ENCODE data around the gene SNAPIN. TPM values are rescaled to one million over a fixed set of nuclear protein-coding genes. Genes with fewer than 3 reads are reported as not detected.

Gene SNAPIN
- total RNA-seq, 1 experiment from 2014 or later, result 34.1 TPM

DNA sequence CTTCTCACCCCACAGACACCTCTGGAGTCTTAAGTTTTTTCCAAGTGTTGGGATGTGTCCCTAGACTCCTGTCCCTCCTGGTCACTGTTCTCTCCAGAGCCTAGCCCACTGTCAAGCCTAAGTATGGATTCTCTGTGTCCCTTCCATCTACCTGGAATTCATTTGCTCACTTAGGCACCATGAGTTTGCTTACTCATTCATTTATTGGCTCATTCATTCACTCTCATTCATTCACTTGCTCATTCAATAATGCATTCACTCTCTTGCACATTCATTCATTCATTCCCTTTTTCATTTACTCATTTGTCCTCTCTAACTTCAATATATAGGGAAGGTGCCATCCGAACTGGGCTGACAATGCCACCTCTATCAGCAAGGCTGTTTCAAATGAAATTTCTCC, 47.1 kb upstream of the SNAPIN start:
- ChIA-PET POLR2A (interaction anchor here (0.5 to 1.4 kb wide), 3 partner anchors 17 to 172 kb away, joined by 3 to 4 read pairs (median 3); no protein-coding TSS in a partner anchor), CTCF (interaction anchor here (0.9 to 1.1 kb wide), 2 partner anchors 16 to 323 kb away, joined by 3 to 5 read pairs; partner anchors contain the start of gene S100A13)
- Mint-ChIP-seq H3K4me3 (ENCODE audit: unreplicated experiment) (peak overlapping the region; percentile 74), H3K9me3 (ENCODE audit: unreplicated experiment) (no peaks in the 10 kb centered on the region), H3K36me3 (ENCODE audit: insufficient read depth, unreplicated experiment) (peaks cover 80% of the 10 kb centered on the region), H3K27me3 (ENCODE audit: insufficient read depth, unreplicated experiment) (no peaks in the 10 kb centered on the region), H3K4me1 (ENCODE audit: low read depth, unreplicated experiment) (peaks cover 49% of the 10 kb centered on the region), H3K27ac (ENCODE audit: unreplicated experiment) (peak overlapping the region; percentile 56)
- Histone ChIP-seq H3K27me3 (replicated peaks; ENCODE audit: control insufficient read depth, insufficient read depth, low read length) (no peaks in the 10 kb centered on the region), H3K9me3 (no peaks in the 10 kb centered on the region), H3K36me3 (ENCODE audit: control insufficient read depth, insufficient read depth, low read length) (peaks cover 8% of the 10 kb centered on the region), H3K4me3 (ENCODE audit: low read depth, low read length) (peak overlapping the region; percentile 73), H3K4me1 (peaks cover 59% of the 10 kb centered on the region)
- no TSS peak for BruUV-seq (replicated peaks)
- TF ChIP-seq CTCF (IDR thresholded peaks at IDR 0.05; ENCODE audit: insufficient read depth in 1 of 2, low read depth in 1 of 2, low read length in 1 of 2, severe bottlenecking in 1 of 2, unreplicated experiment in 1 of 2), result no peak
- no peak for DNase-seq
- intact Hi-C loops (cut with micrococcal nuclease; ENCODE audit: unreplicated experiment), result no loop called here

- no peak for DNase-seq
- TF ChIP-seq CTCF (IDR thresholded peaks at IDR 0.05; ENCODE audit: insufficient read depth in 1 of 2, low read depth in 1 of 2, low read length in 1 of 2, severe bottlenecking in 1 of 2, unreplicated experiment in 1 of 2), result no peak
- no peaks in the 10 kb centered on the region for H3K27me3 Mint-ChIP-seq (ENCODE audit: insufficient read depth, unreplicated experiment)
- peaks cover 80% of the 10 kb centered on the region for H3K36me3 Mint-ChIP-seq (ENCODE audit: insufficient read depth, unreplicated experiment)
- peak overlapping the region; percentile 74 for H3K4me3 Mint-ChIP-seq (ENCODE audit: unreplicated experiment)
- intact Hi-C loops (cut with micrococcal nuclease; ENCODE audit: unreplicated experiment), result loop anchor here (1.0 to 2.0 kb wide), 3 partner anchors 13 to 97 kb away; partner anchors contain the start of gene S100A13
- peaks cover 57% of the 10 kb centered on the region for H3K4me1 Mint-ChIP-seq (ENCODE audit: low read depth, unreplicated experiment)
- H3K36me3 ChIP-seq (ENCODE audit: control insufficient read depth, insufficient read depth, low read length), result peaks cover 6% of the 10 kb centered on the region
- H3K4me1 ChIP-seq, result peaks cover 62% of the 10 kb centered on the region
- ChIA-PET CTCF (interaction anchor here (0.5 to 3.6 kb wide), 14 partner anchors 15 to 324 kb away, joined by 3 to 41 read pairs (median 4); partner anchors contain the start of genes CHTOP and S100A13), POLR2A (interaction anchor here (0.5 to 3.4 kb wide), 15 partner anchors 8 to 98 kb away, joined by 3 to 40 read pairs (median 4); partner anchors contain the start of genes CHTOP and S100A13)
- H3K27ac Mint-ChIP-seq (ENCODE audit: unreplicated experiment), result peak overlapping the region; percentile 56
- BruUV-seq (replicated peaks), result no TSS peak
- no peaks in the 10 kb centered on the region for H3K9me3 ChIP-seq
- H3K27me3 ChIP-seq (replicated peaks; ENCODE audit: control insufficient read depth, insufficient read depth, low read length), result no peaks in the 10 kb centered on the region
- H3K4me3 ChIP-seq (ENCODE audit: low read depth, low read length), result peak overlapping the region; percentile 73
- no peaks in the 10 kb centered on the region for H3K9me3 Mint-ChIP-seq (ENCODE audit: unreplicated experiment)
Observed at GRCh38 chr1:153612111-153612754, 46.3 kb upstream of the SNAPIN start.

GRCh38 chr1:153612755-153613331, 45.7 kb upstream of the SNAPIN start, which contains the start of gene S100A16:
TSS of gene S100A16 (minus strand) at chr1:153613137. CDS start at chr1:153608151, 4,986 bp downstream.
- POLR2A ChIA-PET, result interaction anchor here (0.5 to 3.4 kb wide), 14 partner anchors 8 to 97 kb away, joined by 3 to 40 read pairs (median 4); partner anchors contain the start of genes CHTOP and S100A13
- Histone ChIP-seq H3K27me3 (replicated peaks; ENCODE audit: control insufficient read depth, insufficient read depth, low read length) (no peaks in the 10 kb centered on the region), H3K36me3 (ENCODE audit: control insufficient read depth, insufficient read depth, low read length) (peaks cover 4% of the 10 kb centered on the region; the same call in 1 of the 2 replicates), H3K9me3 (no peaks in the 10 kb centered on the region), H3K4me1 (peaks cover 62% of the 10 kb centered on the region), H3K4me3 (ENCODE audit: low read depth, low read length) (peak within 1 kb of the TSS; percentile 73)
- peak within 1 kb of the TSS; percentile 74 for H3K4me3 Mint-ChIP-seq (ENCODE audit: unreplicated experiment)
- no peak for TF ChIP-seq CTCF (IDR thresholded peaks at IDR 0.05; ENCODE audit: insufficient read depth in 1 of 2, low read depth in 1 of 2, low read length in 1 of 2, severe bottlenecking in 1 of 2, unreplicated experiment in 1 of 2)
- peak; percentile 87 to 88 for DNase-seq
- intact Hi-C loops (cut with micrococcal nuclease; ENCODE audit: unreplicated experiment), result loop anchor here (1.0 to 2.0 kb wide), 3 partner anchors 14 to 98 kb away; partner anchors contain the start of gene S100A13
- H3K9me3 Mint-ChIP-seq (ENCODE audit: unreplicated experiment), result no peaks in the 10 kb centered on the region
- H3K4me1 Mint-ChIP-seq (ENCODE audit: low read depth, unreplicated experiment), result peaks cover 62% of the 10 kb centered on the region
- no TSS peak for BruUV-seq (replicated peaks)
- H3K27me3 Mint-ChIP-seq (ENCODE audit: insufficient read depth, unreplicated experiment), result no peaks in the 10 kb centered on the region
- peaks cover 84% of the 10 kb centered on the region for H3K36me3 Mint-ChIP-seq (ENCODE audit: insufficient read depth, unreplicated experiment)
- CTCF ChIA-PET, result interaction anchor here (0.5 to 3.6 kb wide), 13 partner anchors 14 to 260 kb away, joined by 3 to 41 read pairs (median 4); partner anchors contain the start of genes CHTOP and S100A13
- peak within 1 kb of the TSS; percentile 56 for H3K27ac Mint-ChIP-seq (ENCODE audit: unreplicated experiment)
